ENCODE results near the gene SMYD4. TPM values are rescaled to one million over a fixed set of nuclear protein-coding genes. Genes with fewer than 3 reads are reported as not detected.
"Not testable (repeated sequence)": the region's sequence is repeated elsewhere in the genome, so short reads cannot be mapped to it uniquely, and the experiment has no call there.

SMYD4 gene
- total RNA-seq, 1 experiment from 2014 or later: 9.3 TPM

DNA sequence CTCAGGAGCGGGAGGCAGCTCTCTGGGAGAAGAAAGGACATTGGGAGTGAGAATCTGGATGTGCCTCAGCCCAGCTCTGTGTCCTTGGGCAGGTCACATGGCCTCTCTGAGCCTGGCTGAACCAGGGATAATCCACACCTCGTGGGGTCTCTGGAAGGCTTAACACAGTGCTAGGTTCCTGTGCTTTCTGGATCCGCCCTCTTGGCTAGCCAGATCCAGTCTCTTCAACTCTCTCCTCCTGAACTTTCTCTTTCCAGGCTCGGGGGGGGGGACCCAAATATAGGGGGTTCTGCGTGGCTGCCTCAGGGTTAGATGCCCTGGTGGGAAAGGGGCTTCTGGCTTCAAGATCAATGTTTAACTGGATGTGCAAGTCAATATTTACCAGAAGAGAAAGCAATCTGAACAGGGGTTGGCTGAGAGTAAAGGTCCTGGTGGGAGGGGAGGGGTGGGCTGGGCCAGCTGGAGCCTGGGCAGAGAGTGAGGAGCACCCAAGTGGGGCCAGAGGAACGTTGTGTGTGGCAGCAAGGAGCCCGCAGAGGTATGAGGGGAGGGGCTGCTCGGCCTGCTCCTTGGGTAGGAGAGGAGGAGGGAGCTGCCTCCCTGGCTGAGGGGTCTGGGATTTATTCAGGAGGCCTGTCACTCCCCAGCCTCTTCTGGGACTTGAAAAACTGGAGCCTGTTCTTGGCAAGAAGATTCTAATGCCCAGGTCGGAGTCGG lies 87.2 kb downstream of the SMYD4 start, which contains the start of gene SERPINF2:
TSS of gene SERPINF2 (plus strand) at position 501 of the 717 bp plus-strand sequence. CDS start 2,125 bp downstream, outside the sequence.
- intact Hi-C loops (cut with micrococcal nuclease): no loop called here
- H3K9me2 ChIP-seq (replicated peaks; ENCODE audit: low read length): no peaks in the 10 kb centered on the region
- no peak within 1 kb of the TSS for H2AFZ ChIP-seq (ENCODE audit: low read length)
- no peaks in the 10 kb centered on the region for H4K20me1 ChIP-seq (ENCODE audit: low read length)
- POLR2A ChIA-PET (ENCODE audit: unreplicated experiment): no interaction called here
- no TSS peak for BruUV-seq (replicated peaks)
- no peak within 1 kb of the TSS for H3K4me3 ChIP-seq (ENCODE audit: low read length)
- no peaks in the 10 kb centered on the region for H3K9me3 ChIP-seq (ENCODE audit: low read length)
- no peaks in the 10 kb centered on the region for H3K36me3 ChIP-seq (ENCODE audit: low read depth, low read length)
- no peak within 1 kb of the TSS for H3K9ac ChIP-seq (ENCODE audit: low read length)
- TF ChIP-seq EZH2 (IDR thresholded peaks at IDR 0.05; ENCODE audit: low read length, unreplicated experiment): no peak
- no peak for TF ChIP-seq EZH2phosphoT487 (IDR thresholded peaks at IDR 0.05; ENCODE audit: borderline replicate concordance, low read length)
- TF ChIP-seq, protein P1, sequence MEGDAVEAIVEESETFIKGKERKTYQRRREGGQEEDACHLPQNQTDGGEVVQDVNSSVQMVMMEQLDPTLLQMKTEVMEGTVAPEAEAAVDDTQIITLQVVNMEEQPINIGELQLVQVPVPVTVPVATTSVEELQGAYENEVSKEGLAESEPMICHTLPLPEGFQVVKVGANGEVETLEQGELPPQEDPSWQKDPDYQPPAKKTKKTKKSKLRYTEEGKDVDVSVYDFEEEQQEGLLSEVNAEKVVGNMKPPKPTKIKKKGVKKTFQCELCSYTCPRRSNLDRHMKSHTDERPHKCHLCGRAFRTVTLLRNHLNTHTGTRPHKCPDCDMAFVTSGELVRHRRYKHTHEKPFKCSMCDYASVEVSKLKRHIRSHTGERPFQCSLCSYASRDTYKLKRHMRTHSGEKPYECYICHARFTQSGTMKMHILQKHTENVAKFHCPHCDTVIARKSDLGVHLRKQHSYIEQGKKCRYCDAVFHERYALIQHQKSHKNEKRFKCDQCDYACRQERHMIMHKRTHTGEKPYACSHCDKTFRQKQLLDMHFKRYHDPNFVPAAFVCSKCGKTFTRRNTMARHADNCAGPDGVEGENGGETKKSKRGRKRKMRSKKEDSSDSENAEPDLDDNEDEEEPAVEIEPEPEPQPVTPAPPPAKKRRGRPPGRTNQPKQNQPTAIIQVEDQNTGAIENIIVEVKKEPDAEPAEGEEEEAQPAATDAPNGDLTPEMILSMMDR (conservative IDR thresholded peaks at IDR 0.05; ENCODE audit: low read depth, low read length): no peak
- CTCF ChIA-PET: no interaction called here
- H3K79me2 ChIP-seq (ENCODE audit: low read length): no peaks in the 10 kb centered on the region
- no peaks in the 10 kb centered on the region for H3K27me3 ChIP-seq (ENCODE audit: low read length)
- no peaks in the 10 kb centered on the region for H3F3A ChIP-seq (ENCODE audit: low read length, unreplicated experiment)
- no peak within 1 kb of the TSS for H3K4me2 ChIP-seq (ENCODE audit: low read length)
- no peak within 1 kb of the TSS for H3K27ac ChIP-seq (ENCODE audit: low read length)
- no peaks in the 10 kb centered on the region for H3K4me1 ChIP-seq (ENCODE audit: insufficient read depth, low read length)
- no peak for ATAC-seq
- DNase-seq: no peak

GRCh38 chr17:1741899-1742298 lies 87.8 kb downstream of the SMYD4 start:
- DNase-seq; CTCF ChIA-PET; H3K4me2 ChIP-seq (ENCODE audit: low read length); H2AFZ ChIP-seq (ENCODE audit: low read length); H3K4me3 ChIP-seq (ENCODE audit: low read length); H3K4me1 ChIP-seq (ENCODE audit: insufficient read depth, low read length); H3K36me3 ChIP-seq (ENCODE audit: low read depth, low read length); intact Hi-C loops (cut with micrococcal nuclease); H3K27me3 ChIP-seq (ENCODE audit: low read length); BruUV-seq (replicated peaks); H3F3A ChIP-seq (ENCODE audit: low read length, unreplicated experiment); H3K9me3 ChIP-seq (ENCODE audit: low read length); H3K9me2 ChIP-seq (replicated peaks; ENCODE audit: low read length); H4K20me1 ChIP-seq (ENCODE audit: low read length); POLR2A ChIA-PET (ENCODE audit: unreplicated experiment); H3K27ac ChIP-seq (ENCODE audit: low read length); H3K9ac ChIP-seq (ENCODE audit: low read length); H3K79me2 ChIP-seq (ENCODE audit: low read length); ATAC-seq: not testable (repeated sequence)

- DNase-seq (no peak), ATAC-seq (no peak)
- no peaks in the 10 kb centered on the region for H3K36me3 ChIP-seq (ENCODE audit: low read depth, low read length)
- POLR2A ChIA-PET (ENCODE audit: unreplicated experiment): no interaction called here
- H3K27me3 ChIP-seq (ENCODE audit: low read length): no peaks in the 10 kb centered on the region
- no peaks in the 10 kb centered on the region for H3F3A ChIP-seq (ENCODE audit: low read length, unreplicated experiment)
- no TSS peak for BruUV-seq (replicated peaks)
- intact Hi-C loops (cut with micrococcal nuclease): no loop called here
- CTCF ChIA-PET: no interaction called here
- no peaks in the 10 kb centered on the region for H3K9me2 ChIP-seq (replicated peaks; ENCODE audit: low read length)
- H3K9ac ChIP-seq (ENCODE audit: low read length): no peak overlapping the region
- H3K4me2 ChIP-seq (ENCODE audit: low read length): no peak overlapping the region
- H3K4me1 ChIP-seq (ENCODE audit: insufficient read depth, low read length): no peaks in the 10 kb centered on the region
- no peaks in the 10 kb centered on the region for H4K20me1 ChIP-seq (ENCODE audit: low read length)
- H3K4me3 ChIP-seq (ENCODE audit: low read length): no peak overlapping the region
- no peaks in the 10 kb centered on the region for H3K79me2 ChIP-seq (ENCODE audit: low read length)
- TF ChIP-seq, protein P1 (conservative IDR thresholded peaks at IDR 0.05; ENCODE audit: low read depth, low read length): no peak
- TF ChIP-seq EZH2phosphoT487 (IDR thresholded peaks at IDR 0.05; ENCODE audit: borderline replicate concordance, low read length): no peak
- TF ChIP-seq EZH2 (IDR thresholded peaks at IDR 0.05; ENCODE audit: low read length, unreplicated experiment): no peak
- no peaks in the 10 kb centered on the region for H3K9me3 ChIP-seq (ENCODE audit: low read length)
- H3K27ac ChIP-seq (ENCODE audit: low read length): no peak overlapping the region
- no peak overlapping the region for H2AFZ ChIP-seq (ENCODE audit: low read length)
Measured at GRCh38 chr17:1737531-1738291, 92.0 kb downstream of the SMYD4 start.

All from PC-3 (cell line).